ENCODE results near the gene SDK1.

The SDK1 gene

DNA sequence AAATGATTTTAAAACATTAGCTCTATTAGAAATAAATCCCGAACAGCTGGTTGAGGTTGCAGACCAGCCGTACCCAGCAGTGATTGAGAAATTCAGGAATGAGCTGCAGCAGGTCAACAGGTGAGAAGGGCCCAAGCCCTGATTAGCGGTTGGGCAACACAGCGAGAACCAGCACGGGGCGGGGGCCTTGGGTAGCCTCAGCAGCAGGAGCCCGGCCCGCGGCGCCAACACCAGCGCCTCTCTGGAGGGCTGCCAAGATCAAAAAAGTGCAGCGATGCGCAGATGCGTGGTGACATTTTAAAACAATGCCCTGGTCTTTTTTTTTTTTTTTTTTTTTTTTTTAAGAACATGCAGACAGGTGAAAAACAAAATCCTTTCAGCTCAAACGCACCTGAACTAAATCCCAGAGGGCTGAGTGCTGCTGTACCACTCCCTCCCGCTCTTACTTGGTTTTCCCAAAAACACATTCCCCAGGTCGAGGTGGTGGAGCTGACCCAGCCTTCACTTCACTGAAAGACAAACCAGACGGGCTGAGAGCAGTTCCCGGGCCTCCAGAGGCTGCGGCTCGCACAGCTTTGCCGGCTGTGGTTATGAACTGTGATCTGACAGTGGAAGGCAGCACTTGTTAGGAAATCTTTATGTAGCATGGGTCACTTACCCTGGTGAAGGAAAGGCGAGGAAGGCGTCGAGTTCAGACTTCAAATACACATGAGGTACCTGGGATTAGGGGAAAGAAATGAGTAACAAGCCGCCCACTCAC, 579.4 kb downstream of the SDK1 start:
- DNase-seq (ENCODE audit: low read depth in 2 of 2): no peak

DNA sequence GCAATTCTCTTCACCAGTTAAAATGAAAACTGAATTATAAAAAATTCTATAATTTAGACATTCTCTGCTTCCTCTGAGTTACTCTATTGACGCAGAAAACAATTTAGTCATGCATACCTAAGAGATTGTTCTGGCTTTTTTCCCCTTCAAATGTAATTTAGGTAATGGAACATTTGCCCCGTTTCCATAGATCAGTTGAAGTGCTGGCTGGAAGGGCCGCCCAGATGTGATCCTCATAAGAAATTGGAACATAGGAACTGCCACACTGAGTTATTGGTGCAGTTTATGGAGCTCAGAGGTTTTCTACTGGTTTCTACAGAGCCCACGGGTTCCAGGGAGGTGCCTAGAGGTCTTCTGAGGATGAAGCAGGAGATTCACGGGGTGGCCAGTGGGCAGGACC, 581.7 kb downstream of the SDK1 start:
- no peak for DNase-seq (ENCODE audit: low read depth in 2 of 2)

DNA sequence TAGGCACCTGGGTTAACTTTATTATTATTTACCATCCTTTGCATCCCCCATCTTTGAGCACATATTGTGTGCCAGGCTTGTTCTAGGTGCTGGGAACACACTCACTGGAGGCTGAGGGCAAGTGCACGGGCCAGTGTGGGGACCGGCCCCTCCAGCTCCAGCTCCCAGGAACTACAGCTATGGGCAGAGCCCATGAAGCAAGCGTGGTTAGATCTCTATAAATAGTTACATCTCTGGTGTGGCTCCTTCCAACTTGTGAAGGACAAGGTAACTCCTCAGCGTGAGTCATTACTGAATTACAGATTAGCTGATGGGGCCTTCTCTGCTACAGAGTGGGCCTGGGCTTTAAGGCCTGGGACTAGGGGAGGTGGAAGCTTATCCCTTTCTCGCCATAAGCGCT, 583.5 kb downstream of the SDK1 start:
- no peak for DNase-seq (ENCODE audit: low read depth in 2 of 2)

DNA sequence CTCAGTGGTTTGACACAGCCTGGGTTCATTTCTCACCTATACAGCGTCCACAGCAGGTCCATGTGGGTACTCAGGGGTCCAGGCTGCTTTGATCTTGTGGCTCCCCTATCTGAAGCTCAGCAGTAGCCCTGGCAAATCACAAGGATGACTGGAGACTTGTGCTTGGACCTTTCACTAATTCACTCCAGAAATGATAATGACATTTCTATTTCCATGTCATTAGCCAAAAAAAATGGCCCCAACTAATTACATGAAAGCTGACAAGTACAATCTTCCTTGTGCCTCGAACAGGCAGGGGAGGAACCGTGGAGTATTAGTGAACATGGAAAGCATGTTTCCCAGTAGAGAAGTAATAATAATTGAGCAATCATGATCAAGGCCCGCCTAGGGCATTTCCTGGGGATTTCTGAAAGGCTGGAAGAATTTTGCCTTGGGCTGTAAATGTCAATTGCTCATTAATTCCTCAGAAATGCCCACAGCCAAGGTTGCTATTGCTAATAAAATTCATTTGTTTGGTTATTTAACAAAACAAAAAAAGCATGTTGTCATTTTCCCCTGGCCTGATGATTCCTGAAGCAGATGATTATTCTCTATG, 586.1 kb downstream of the SDK1 start:
- no peak for DNase-seq (ENCODE audit: low read depth in 2 of 2)

DNA sequence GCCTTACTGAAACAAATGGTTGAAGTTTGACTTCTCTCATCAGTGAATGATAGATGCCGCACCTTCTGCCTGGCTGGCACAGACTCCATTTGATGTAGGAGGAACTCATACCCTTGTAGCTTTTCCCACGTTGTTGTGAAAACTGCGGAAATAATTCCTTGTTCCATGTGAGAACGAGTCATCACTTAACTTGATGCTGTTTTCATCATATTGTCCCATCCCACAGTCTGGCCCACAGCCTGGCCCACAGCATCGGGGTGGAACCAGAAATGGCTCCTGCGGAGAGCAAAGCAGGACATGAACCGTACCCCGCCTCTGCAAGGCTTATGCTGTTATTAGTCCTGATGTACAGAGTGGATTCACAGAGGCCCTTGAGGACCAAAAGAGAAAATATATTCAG, 587.0 kb downstream of the SDK1 start:
- DNase-seq (ENCODE audit: low read depth in 2 of 2): no peak

DNA sequence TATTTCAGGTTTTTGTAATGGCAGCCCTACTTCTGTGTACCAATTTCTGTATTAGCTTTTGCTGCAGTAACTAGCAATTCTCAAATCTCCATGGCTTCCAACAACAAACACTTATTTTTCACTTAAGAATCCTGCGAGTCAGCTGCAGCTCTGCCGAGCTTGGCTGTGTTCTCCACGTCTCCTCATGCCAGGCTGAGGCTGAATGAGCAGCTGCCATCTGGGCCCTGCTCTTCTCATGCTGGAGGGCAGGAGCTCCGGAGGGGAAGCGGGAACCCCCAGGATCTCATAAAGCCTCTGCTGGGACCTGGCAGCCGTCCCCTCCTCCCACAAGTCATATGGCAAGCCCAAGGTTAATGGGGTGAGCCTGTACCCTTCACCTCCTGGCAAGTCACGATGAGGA, 591.1 kb downstream of the SDK1 start:
- no peak for DNase-seq (ENCODE audit: low read depth in 2 of 2)

DNA sequence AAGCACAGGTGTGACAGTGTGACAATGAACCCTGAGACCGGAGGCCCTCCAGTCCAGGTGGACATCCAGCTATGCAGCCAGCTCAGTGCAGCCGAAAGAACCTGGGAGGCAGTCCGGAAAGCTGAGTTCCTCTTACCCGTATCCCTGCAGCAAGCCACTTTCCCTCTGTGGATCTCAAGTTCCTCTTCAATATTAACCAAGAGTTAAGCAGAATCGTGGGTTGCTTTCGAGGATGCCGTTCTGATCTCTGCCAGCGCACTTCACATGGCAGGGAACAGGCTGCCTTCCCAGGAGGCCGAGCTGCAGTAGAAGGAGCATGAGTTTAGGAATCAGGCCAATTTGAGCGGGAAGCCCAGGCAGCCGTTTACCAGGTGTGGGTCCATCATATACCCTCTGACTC, 591.6 kb downstream of the SDK1 start:
- DNase-seq (ENCODE audit: low read depth in 2 of 2): no peak

DNA sequence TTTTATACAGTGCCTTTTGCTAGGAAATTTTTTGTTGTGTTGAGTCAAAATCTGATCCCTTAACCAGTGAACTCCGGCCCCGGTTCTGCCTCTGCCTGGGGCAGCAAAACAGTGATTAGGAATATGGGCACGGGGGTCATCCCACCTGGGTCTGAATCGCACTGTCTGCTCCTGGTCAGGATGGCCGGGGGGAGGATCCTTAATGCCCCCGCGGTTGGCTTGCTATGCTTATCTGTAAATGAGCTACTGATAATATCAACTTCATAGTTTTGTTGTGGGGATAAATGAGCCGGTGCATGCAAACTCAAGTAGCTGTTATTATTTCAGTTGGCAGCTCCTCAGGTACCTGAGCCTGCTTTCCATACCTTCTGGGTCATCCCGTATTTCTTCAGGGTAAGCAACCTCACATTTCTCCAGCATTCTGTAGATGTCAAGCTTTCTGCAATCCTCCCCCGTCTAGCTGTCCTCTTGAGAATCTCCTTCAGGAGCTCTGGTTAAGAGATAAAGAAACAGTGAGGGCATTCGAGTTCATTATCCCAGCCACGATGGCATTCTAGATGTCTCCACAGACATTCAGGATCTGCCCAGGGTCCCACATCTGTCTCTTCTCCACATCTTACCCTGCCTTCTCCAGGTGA, 592.2 kb downstream of the SDK1 start:
- DNase-seq (ENCODE audit: low read depth in 2 of 2): no peak

DNA sequence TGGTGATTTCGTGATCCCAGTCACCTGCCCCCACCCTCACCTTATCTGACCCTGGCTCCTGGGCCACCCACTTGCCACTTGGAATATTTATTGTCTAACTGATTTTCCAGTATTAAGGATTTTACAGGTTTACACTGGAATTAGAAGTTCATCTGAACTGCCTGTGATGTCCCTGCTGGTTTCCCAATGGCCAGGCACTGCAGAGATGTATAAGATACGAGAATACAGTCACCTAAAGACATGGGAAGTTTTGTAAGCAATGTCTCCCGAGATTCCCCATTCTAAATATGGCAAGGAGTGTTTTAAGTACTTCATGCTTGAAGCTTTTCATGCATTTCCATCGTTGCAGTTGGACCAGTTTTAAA, 592.7 kb downstream of the SDK1 start:
- no peak for DNase-seq (ENCODE audit: low read depth in 2 of 2)

DNA sequence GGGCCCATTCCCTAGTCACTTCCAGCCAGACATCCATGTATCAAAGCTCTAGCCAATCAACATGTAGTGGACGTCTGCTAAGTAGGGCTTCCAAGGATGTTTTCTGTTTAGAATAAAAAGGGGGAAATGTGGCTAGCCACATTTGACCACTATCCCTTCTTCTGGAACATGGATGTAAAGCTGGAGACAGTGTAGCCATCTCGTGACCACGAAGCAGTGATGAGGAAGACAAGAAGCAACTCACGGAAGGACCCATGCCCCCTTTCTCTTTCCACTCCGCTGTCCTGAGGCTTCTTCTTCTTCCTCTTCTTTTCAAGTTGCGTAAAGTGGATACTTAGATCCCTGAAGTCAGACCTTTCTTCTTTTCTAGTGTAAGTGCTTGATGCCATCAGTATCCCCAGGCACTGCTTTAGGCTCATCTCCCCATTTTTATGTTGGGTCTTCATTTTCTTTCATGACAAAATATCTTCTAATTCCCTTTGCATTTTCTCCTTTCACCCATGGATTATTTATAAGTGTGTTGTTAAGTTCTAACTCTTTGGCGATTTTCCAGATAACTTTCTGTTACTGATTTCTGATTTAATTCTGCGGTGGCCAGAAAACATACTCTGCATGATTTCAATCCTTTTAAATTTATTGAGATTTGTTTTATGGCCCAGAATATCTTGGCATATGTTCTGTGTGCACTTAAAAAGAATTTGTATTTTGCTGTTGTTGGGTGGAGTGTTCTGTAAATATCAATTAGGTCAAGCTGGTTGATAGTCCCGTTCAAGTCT, 594.5 kb downstream of the SDK1 start:
- DNase-seq (ENCODE audit: low read depth in 2 of 2): no peak

DNA sequence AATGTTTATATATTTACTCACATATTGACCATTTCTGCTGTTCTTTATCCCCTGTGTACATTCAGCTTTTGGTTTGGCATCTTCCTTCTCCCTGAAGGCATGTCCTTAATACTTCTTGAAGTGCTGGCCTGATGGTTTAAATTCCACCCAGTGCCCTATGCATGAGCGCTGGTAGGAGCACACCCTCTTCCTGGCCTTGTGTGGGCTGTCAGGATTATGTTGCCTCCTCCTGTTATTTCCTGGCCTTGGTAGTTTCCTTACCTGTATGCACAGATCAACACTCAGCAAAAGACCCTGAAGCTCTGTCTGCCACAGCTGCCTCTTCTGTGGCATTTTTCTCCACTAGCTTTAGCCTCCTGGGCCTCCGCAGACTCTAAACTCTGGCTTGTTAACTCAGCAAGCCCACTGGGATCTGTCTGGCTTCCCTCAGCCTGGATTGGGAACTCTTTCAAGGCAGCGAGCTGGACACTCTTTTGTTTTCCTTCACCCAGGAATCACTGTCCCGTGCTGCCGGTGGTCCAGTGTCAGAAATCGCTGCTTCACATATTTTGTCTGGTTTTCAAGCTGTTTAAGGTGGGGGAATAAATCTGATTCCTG, 595.2 kb downstream of the SDK1 start:
- DNase-seq (ENCODE audit: low read depth in 2 of 2): no peak

DNA sequence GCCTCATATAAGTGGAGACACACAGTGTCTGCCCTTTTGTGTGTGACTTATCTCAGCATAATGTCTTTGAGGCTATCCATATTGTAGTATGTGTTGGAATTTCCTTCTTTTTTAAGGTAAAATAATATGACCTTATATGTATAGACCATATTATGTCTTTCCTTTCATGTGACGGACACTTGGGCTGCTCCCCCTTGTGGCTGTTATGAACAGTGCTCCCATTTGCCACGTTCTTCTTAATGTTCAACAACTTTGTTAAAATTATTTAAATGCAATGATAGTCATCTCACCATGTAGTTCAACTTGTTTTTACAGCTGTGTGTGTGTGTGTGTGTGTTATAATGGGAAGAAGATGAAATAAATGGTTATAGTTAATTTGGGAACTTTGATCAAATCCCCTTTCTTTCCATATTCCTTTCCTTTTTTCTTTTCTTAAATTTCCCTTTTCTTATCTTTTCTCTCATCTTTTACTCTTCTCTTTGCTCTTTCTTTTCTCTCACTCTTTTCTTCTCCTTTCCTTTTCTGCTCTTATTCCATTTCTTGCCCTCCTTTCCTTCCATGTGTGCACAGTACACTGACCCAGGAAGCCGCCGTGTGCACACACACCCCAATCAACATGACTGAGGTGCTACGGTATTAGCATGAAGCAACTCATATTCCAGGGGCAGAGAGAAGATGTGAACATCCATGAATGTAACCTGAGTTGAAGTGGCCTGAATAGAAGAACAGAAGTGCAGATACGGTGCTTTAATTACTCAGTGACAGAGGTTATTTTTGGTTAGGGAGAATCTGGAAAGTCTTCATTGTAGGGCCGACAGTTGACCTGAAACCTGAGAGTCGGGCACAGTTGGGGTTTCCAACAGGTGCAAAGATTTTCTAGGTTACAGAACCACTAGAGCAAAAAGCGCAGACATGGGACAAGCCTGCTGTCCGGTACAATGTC, 596.6 kb downstream of the SDK1 start:
- peak; percentile 7 to 26 for DNase-seq (ENCODE audit: low read depth in 2 of 2)

DNA sequence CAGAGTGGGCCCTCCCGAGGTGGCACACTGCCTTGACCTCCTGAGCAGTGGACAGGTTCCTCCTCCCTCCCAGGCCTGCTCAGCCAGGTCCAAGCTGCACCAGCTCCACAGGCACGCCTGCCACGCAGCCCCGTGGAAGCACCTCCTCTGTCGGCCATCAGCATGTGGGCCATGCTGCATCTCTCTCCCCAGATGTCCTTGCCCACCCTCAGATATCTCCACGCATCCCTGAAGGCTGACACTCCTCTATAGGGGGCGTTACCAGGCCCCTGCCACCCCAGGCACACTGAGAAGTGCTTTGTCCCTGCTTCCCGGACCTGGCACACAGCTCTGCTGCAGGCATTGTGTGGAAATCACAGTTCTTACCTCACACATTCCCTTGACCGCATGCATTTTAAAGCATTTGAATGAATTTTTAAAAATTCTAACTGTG, 598.5 kb downstream of the SDK1 start:
- DNase-seq (ENCODE audit: low read depth in 2 of 2): no peak

DNA sequence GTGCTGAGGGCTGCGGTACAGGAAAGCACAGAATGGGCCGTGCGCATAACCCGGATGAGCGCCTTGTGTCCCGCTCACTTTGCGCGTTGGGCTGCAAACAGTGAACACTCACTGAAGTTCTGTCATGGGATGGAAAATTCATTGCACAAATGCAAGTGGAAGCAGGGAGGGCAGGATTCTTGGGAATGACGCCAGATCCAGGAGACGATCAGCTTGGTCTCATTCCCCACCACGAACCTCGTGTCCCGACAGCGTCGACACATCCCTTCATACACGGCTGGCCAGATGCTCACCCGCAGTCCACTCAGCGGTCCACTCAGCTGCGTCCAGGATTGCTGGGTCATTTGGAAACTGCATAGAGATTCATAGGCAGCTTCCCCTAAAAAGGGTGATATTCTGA, 607.1 kb downstream of the SDK1 start:
- no peak for DNase-seq (ENCODE audit: low read depth in 2 of 2)

DNA sequence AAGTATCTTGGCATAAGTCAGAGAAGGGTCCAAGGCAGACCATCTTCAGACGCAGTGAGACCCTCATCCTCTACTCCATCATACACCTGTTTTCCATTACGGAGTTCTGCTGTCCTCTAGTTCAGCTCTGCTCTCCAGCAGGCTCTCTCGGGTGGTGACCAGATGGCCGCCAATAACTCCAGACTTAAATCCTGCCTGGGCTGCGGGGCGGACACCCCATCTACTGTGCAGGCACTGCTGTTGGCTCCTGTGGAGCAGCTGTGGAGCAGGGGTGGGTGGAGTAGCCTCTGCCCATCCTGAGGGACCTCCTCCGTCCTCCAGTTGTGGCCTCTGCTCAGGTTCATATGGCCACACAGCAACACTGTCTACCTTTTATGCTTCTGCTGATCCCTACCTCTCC, 608.1 kb downstream of the SDK1 start:
- no peak for DNase-seq (ENCODE audit: low read depth in 2 of 2)

DNA sequence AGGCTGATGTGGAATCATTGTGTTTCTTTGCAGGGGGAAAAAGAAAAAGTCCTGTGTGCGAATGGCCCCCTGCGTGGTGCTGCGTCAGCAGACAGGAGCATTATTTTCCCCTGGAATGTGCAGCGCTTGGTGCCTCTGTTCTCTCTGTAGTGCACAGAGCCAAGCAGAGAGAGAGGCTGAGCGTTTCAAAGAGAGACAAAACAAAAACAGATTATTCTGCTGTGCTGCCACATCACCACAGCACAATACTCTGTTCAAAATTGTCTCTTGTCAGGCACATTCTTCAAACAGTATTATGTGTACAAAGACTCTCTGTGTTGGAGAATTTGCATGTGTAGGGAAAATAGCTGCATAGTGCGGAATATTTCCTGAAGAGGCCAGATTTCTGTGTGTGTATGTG, 609.0 kb downstream of the SDK1 start:
- no peak for DNase-seq (ENCODE audit: low read depth in 2 of 2)

DNA sequence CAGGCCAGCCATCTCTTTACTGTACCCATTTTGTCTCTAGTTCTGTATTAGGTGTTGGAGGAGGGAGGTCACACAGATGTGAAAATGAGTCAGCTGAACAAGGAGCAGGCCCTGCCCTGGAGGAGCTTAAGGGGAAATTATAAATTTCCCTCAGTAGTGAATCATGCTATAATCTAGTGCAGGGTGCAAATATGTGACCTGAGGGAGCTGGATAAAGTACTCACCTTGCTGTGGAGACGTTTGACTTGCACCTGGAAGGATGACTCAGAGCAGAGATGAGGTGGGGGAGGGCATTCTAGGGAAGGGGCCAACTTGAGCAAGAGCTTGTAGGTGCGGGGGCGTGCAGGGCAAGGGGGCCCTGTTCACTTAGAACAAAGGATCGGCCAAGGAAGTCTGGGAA, 610.6 kb downstream of the SDK1 start:
- no peak for DNase-seq (ENCODE audit: low read depth in 2 of 2)

DNA sequence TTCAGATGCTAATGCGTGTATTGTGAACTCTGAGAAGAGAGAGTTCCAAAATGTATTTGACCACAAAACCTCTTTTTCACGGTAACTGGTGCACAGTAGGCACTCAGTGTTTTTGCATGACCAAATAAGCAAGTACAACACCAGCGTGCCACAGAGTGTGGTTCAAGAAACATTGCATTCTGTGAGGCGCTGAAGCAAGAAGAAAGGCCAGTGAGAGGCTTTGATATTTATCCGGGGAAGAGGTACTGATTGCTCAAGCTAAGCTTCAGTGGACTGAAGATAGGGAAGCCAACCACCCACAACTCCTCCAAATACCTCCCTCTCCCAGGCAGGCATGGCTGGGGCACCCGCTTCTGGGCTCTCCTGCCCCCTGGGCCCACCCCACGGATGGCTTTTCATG, 611.2 kb downstream of the SDK1 start:
- no peak for DNase-seq (ENCODE audit: low read depth in 2 of 2)

DNA sequence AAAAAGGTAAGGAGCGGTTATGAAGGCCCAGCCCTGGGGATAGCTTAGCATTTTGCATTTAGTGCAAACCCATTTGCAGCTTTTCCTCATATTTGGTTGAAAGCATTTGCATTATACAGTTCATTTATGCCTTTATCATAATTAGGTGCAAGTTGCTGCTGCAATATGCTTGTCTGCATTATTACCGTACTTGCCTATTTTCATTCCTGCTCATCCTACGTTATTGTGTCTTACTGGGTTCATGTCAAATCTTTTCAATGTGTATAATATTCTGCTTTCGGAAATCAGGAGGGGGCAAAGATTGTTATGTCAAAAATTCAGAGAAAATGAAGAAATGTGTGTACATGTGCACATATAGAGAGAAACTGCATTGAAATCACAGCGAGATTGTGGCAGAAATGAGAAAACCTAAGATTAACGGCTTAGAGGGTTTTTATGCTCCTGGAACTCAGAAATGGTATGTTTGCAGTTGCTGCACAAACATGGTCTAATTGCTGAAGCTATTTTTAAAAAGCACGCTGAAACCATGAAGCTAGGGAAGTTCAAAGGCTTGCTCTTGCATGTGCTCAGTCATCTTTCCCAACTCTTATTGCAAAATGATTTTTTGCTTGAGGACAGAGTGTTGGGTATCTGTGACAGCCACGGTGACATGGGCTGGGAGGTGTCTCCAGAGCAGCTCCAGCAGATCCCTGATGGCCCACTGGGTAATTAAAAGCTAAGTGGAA, 613.2 kb downstream of the SDK1 start:
- DNase-seq (ENCODE audit: low read depth in 2 of 2): no peak

DNA sequence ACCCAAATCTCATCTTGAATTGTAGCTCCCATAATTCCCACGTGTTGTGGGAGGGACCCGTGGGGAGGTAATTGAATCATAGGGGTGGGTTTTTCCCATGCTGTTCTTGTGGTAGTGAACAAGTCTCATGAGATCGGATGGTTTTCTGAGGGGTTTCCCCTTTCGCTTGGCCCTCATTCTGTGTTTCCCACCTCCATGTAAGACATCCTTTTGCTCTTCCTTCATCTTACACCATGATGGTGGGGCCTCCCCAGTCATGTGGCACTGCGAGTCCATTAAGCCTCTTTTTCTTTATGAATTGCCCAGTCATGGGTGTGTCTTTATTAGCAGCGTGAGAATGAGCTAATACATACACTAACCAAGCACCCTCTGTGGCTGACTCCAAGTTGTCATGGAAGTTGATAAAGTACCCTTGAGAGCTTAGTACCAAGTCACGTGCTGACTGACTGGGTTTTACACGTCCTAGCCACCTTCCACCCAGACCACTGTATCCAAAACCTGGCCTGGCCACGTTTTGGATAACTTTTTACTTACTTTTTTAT, 614.4 kb downstream of the SDK1 start:
- DNase-seq (ENCODE audit: low read depth in 2 of 2): peak in 1 of 2 donors; percentile 1

Data from activated CD4-positive, alpha-beta T cell treated with anti-CD3 and anti-CD28 coated beads for 24 hours (primary cell).